ENCODE measurements around the gene CHST3. TPM values are rescaled to one million over a fixed set of nuclear protein-coding genes. Genes with fewer than 3 reads are reported as not detected.

Gene CHST3
- total RNA-seq, 1 donor from 2014 or later = 7.2 TPM

GRCh38 chr10:72056932-72057751 is 92.9 kb downstream of the CHST3 start:
- no peak for DNase-seq

DNA sequence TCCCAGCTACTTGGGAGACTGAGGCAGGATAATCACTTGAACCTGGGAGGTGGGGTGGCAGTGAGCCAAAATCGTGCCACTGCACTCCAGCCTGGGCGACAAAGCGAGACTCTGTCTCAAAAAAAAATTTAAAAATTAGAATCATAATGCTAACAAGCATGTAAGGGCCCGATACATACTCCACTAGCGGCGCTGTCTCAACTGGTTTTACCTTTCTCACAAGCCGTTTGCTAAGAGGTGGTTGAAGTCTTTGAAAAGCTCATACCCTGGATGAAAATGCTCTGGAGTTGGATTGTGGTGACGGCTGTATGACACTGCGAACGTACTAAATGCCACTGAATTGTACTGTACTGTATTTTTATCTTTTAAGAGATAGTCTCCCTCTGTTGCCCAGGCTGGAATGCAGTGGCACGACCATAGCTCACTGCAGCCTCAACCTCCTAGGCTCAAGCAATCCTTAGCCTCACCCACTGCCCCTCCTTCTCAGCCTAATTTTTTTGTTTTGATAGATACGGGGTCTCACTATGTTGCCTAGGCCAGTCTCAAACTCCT is 94.2 kb downstream of the CHST3 start:
- DNase-seq = no peak

GRCh38 chr10:72058989-72059842 is 95.0 kb downstream of the CHST3 start:
- no peak for DNase-seq

GRCh38 chr10:72059843-72060822 is 95.9 kb downstream of the CHST3 start:
- no peak for DNase-seq

GRCh38 chr10:72061491-72061890 is 97.3 kb downstream of the CHST3 start:
- no peak for DNase-seq

DNA sequence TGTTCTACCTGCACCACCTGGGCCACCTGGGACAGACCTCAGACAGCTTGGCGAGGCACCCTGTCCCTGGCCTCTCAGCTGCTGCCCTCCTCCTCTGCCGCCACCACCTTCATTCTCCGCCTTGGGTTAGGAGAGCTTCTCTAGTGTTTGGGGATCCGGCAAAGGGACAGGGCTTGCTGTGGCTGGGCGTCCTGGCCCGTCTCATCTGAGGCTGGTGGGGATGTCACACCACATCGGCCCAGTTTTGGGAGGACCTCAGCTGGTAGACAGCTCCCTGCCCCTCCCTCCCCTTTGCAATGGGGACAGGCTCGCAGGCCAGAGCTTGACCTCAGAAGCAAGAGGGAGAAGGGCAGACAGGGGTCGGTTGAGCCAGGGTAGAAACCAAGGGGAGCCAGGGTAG is 97.7 kb downstream of the CHST3 start:
- no peak for DNase-seq

- DNase-seq = no peak
Observed at GRCh38 chr10:72062382-72062781, 98.2 kb downstream of the CHST3 start.

Other genes with a start within 250 kb of the CHST3 start
- under 0.01 TPM for gene C10orf105, start 244.6 kb upstream of the CHST3 start, total RNA-seq
- gene VSIR, start 190.9 kb upstream of the CHST3 start, total RNA-seq = 8.1 TPM
- gene PSAP, start 113.1 kb upstream of the CHST3 start, total RNA-seq = 385 TPM
- 25.1 TPM for gene SPOCK2, start 124.2 kb downstream of the CHST3 start, total RNA-seq